AG09309 (cell line): ENCODE results near the gene PPP1R3A.

ENCODE experiments used
- DNase-seq: peaks from one replicate; pipeline ENCODE4 v3.0.0-alpha.2; 2010; ENCODE audit warnings: low read depth
- H3K4me3 ChIP-seq: 2 replicates; pipeline ENCODE4 v1.5.1; 2011; ENCODE audit warnings: mild to moderate bottlenecking, low read depth, low read length, moderate library complexity; ENCODE audit not compliant: control insufficient read depth
- TF ChIP-seq, protein P1 (sequence below): IDR thresholded peaks from 2 replicates; pipeline ENCODE4 v1.5.1; 2011; ENCODE audit warnings: mild to moderate bottlenecking, low read depth, low read length, inconsistent platforms; ENCODE audit not compliant: insufficient read depth, control insufficient read depth; ENCODE audit errors: missing control alignments

PPP1R3A gene

DNA sequence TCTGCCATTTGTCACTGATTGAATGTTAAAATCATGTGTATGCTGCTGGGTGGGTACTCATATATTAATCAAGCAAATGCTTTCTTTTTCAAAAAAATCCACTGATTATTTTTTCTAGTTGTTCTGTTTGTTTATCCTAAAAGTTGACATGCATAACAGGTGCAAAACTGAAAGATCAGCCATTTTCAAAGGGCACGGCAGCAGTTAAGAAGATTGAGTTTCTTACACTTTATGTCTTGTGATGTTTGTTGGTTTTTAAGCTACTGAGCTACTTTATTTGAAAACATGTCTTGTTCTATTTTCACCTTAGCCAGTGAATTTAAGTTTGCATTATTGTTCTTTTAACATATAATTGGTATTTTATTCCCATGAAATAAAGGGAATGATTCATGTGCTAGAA is 45.8 kb downstream of the PPP1R3A start:
- H3K4me3 ChIP-seq = no peak overlapping the region
- no peak for DNase-seq
- TF ChIP-seq, protein P1, sequence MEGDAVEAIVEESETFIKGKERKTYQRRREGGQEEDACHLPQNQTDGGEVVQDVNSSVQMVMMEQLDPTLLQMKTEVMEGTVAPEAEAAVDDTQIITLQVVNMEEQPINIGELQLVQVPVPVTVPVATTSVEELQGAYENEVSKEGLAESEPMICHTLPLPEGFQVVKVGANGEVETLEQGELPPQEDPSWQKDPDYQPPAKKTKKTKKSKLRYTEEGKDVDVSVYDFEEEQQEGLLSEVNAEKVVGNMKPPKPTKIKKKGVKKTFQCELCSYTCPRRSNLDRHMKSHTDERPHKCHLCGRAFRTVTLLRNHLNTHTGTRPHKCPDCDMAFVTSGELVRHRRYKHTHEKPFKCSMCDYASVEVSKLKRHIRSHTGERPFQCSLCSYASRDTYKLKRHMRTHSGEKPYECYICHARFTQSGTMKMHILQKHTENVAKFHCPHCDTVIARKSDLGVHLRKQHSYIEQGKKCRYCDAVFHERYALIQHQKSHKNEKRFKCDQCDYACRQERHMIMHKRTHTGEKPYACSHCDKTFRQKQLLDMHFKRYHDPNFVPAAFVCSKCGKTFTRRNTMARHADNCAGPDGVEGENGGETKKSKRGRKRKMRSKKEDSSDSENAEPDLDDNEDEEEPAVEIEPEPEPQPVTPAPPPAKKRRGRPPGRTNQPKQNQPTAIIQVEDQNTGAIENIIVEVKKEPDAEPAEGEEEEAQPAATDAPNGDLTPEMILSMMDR = no peak

DNA sequence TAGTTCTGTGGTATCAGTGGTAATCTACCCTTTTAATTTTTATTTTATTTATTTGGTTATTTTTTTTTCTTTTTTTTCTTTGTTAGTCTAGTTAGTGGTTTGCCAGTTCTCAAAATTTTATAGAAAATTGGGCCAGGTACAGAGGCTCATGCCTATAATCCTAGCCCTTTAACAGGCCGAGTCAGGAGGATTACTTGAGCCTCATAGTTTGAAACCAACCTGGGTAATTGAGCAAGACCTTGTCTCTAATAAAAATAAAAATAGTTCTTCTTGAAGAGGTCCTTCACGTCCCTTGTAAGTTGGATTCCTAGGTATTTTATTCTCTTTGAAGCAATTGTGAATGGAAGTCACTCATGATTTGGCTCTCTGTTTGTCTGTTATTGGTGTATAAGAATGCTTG is 51.5 kb downstream of the PPP1R3A start:
- no peak overlapping the region for H3K4me3 ChIP-seq
- TF ChIP-seq, protein P1 = no peak
- no peak for DNase-seq

- TF ChIP-seq, protein P1 = no peak
- no peak overlapping the region for H3K4me3 ChIP-seq
- DNase-seq = no peak
Observed at GRCh38 chr7:113856010-113856409, 62.8 kb downstream of the PPP1R3A start.

- DNase-seq = no peak
- TF ChIP-seq, protein P1 = no peak
- H3K4me3 ChIP-seq = no peak overlapping the region
Observed at GRCh38 chr7:113840954-113841353, 77.9 kb downstream of the PPP1R3A start.

DNA sequence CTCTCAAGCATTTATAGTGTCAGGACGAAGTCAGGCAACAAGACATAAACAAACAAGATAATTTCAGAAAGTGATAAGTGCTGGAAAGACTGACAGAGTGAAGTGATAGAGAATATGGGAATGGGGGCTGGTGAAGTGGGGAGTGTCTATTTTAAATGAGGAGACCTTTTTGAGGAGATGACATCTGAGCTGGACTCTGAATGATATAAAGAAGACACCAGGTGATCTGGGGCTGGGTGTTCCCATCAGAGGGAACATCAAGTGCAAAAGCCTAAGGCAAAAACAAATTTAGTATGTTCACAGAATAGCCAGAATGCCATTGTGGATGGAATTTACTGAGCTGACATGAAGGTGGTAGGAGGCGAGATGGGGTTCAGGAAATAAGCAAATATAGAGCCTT is 83.4 kb downstream of the PPP1R3A start:
- DNase-seq = no peak
- no peak overlapping the region for H3K4me3 ChIP-seq
- TF ChIP-seq, protein P1 = no peak

DNA sequence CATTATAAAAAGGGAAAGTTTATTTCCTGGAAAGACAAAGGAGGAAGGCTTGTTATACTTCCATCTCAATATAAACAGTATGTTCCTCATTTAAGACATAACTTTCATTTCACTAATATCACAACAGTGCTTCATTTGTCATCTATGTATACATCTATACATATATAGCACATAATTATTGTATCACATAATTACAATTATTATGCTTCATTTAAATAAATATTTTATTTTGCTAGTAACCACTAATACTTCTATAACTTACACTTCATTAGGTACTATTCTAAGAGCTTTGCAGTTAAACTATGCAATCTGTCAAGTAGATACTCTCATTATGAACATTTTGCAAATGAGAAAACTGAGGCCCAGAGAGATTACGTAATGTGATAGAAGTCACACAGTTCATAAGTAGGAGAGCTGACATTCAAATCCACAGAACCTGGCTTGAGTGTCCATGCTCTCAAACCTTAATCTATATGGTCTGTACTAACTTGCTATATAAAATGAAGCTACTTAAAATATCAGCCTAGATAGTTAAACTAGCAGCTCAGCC is 86.5 kb downstream of the PPP1R3A start:
- H3K4me3 ChIP-seq = no peak overlapping the region
- TF ChIP-seq, protein P1 = no peak
- no peak for DNase-seq

- H3K4me3 ChIP-seq = no peak overlapping the region
- TF ChIP-seq, protein P1 = no peak
- DNase-seq = no peak
Observed at GRCh38 chr7:113831556-113831955, 87.3 kb downstream of the PPP1R3A start.
